ENCODE measurements around the gene LRP1. TPM values are rescaled to one million over a fixed set of nuclear protein-coding genes. Genes with fewer than 3 reads are reported as not detected.
A peak's percentile ranks its signal among the peaks of the same experiment; 100 is the strongest.

Gene LRP1
- total and polyA plus RNA-seq, 2 of the 13 experiments (the other 11 are each of a cell fraction or from before 2014, with no cell fraction given): 14.7 to 30.8 TPM

DNA sequence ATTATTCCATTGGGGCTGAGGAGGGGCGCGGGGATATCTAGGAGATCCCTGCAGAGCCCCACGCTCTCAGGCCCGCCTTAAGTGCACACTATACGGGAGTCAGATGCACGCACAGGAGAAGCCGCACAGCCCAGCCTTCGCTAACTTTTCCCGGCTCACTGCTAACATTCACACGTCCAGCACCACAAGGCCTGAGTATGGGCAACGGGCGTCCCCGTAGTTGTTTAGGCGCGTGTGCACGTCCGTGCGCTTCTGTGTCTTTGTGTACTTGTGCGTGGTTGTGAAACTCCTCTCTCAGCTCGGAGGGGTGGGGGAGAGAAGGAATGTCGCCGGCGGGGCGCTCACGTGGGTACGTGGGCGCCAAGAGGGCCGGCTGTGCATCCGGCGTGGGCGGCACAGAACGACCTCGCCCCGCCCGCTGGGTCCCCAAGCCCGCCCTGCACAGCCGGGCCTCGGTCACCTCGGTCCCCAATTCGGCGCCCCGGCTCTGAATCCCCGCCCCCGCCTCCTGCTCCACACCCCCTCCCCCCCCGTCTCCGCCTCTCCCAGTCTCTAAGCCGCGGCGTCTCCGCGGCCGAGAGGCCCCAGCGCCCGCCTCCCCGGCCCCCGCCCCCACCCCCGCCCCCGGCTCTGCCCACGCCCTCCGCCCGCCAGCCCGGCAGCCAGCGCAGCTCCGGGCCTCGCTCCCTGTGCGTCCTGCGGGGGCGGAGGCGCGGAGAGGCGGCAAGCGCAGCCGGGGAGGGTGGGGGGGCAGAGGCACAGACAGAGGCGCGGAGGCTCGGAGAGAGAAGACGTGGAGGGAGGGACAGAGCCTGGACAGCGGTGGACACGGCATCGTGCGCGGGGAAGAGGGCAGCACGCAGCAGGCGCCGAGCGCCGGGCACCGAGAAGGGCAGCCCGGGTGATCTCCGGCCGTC is 39.7 kb upstream of the LRP1 start, which contains the start of gene NAB2 (continued):
- TF ChIP-seq, protein P1, sequence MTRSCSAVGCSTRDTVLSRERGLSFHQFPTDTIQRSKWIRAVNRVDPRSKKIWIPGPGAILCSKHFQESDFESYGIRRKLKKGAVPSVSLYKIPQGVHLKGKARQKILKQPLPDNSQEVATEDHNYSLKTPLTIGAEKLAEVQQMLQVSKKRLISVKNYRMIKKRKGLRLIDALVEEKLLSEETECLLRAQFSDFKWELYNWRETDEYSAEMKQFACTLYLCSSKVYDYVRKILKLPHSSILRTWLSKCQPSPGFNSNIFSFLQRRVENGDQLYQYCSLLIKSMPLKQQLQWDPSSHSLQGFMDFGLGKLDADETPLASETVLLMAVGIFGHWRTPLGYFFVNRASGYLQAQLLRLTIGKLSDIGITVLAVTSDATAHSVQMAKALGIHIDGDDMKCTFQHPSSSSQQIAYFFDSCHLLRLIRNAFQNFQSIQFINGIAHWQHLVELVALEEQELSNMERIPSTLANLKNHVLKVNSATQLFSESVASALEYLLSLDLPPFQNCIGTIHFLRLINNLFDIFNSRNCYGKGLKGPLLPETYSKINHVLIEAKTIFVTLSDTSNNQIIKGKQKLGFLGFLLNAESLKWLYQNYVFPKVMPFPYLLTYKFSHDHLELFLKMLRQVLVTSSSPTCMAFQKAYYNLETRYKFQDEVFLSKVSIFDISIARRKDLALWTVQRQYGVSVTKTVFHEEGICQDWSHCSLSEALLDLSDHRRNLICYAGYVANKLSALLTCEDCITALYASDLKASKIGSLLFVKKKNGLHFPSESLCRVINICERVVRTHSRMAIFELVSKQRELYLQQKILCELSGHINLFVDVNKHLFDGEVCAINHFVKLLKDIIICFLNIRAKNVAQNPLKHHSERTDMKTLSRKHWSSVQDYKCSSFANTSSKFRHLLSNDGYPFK (CRISPR knock-in tag; IDR thresholded peaks at IDR 0.05; ENCODE audit: borderline replicate concordance): peak; percentile 51; the same call in 1 of the 2 replicates
- TF ChIP-seq MTF1 (CRISPR knock-in tag; IDR thresholded peaks at IDR 0.05) (peak; percentile 78; the same call in 1 of the 2 replicates), LCORL (IDR thresholded peaks at IDR 0.05) (no peak), LCORL (CRISPR knock-in tag; IDR thresholded peaks at IDR 0.05) (peak; percentile 77; the same call in 1 of the 2 replicates), ZBTB38 (CRISPR knock-in tag; IDR thresholded peaks at IDR 0.05) (0 out of 2 replicates have a peak, but pooled peaks have one; percentile 28), ZNF253 (CRISPR knock-in tag; IDR thresholded peaks at IDR 0.05; ENCODE audit: borderline replicate concordance) (peak; percentile 55; the same call in 1 of the 2 replicates), ZNF431 (CRISPR knock-in tag; IDR thresholded peaks at IDR 0.05; ENCODE audit: borderline replicate concordance, low read depth) (peak; percentile 72; the same call in 1 of the 2 replicates), ELF1 (CRISPR knock-in tag; IDR thresholded peaks at IDR 0.05) (0 out of 2 replicates have a peak, but pooled peaks have one; percentile 28), HOXA5 (CRISPR knock-in tag; IDR thresholded peaks at IDR 0.05) (peak; percentile 82), PITX1 (CRISPR knock-in tag; IDR thresholded peaks at IDR 0.05) (peak; percentile 29; the same call in 1 of the 2 replicates), ONECUT2 (CRISPR knock-in tag; IDR thresholded peaks at IDR 0.05) (peak; percentile 9; the same call in 1 of the 2 replicates), TRIM24 (CRISPR knock-in tag; IDR thresholded peaks at IDR 0.05) (no peak), GPN1 (CRISPR knock-in tag; IDR thresholded peaks at IDR 0.05; ENCODE audit: borderline replicate concordance) (no peak), HOXA3 (CRISPR knock-in tag; IDR thresholded peaks at IDR 0.05) (peak; percentile 91), ZNF282 (IDR thresholded peaks at IDR 0.05; ENCODE audit: partially characterized antibody) (no peak), RBM39 (IDR thresholded peaks at IDR 0.05; ENCODE audit: low read depth, low read length, poor library complexity, severe bottlenecking) (no peak), HDAC2 (CRISPR knock-in tag; IDR thresholded peaks at IDR 0.05) (peak; percentile 78), SAP130 (CRISPR knock-in tag; IDR thresholded peaks at IDR 0.05; ENCODE audit: low read depth) (peak; percentile 81), KLF13 (CRISPR knock-in tag; IDR thresholded peaks at IDR 0.05) (0 out of 2 replicates have a peak, but pooled peaks have one; percentile 44)
- TF ChIP-seq, protein P2, sequence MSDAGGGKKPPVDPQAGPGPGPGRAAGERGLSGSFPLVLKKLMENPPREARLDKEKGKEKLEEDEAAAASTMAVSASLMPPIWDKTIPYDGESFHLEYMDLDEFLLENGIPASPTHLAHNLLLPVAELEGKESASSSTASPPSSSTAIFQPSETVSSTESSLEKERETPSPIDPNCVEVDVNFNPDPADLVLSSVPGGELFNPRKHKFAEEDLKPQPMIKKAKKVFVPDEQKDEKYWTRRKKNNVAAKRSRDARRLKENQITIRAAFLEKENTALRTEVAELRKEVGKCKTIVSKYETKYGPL (CRISPR knock-in tag; IDR thresholded peaks at IDR 0.05): peak; percentile 72; the same call in 1 of the 2 replicates
- TF ChIP-seq, protein P3, sequence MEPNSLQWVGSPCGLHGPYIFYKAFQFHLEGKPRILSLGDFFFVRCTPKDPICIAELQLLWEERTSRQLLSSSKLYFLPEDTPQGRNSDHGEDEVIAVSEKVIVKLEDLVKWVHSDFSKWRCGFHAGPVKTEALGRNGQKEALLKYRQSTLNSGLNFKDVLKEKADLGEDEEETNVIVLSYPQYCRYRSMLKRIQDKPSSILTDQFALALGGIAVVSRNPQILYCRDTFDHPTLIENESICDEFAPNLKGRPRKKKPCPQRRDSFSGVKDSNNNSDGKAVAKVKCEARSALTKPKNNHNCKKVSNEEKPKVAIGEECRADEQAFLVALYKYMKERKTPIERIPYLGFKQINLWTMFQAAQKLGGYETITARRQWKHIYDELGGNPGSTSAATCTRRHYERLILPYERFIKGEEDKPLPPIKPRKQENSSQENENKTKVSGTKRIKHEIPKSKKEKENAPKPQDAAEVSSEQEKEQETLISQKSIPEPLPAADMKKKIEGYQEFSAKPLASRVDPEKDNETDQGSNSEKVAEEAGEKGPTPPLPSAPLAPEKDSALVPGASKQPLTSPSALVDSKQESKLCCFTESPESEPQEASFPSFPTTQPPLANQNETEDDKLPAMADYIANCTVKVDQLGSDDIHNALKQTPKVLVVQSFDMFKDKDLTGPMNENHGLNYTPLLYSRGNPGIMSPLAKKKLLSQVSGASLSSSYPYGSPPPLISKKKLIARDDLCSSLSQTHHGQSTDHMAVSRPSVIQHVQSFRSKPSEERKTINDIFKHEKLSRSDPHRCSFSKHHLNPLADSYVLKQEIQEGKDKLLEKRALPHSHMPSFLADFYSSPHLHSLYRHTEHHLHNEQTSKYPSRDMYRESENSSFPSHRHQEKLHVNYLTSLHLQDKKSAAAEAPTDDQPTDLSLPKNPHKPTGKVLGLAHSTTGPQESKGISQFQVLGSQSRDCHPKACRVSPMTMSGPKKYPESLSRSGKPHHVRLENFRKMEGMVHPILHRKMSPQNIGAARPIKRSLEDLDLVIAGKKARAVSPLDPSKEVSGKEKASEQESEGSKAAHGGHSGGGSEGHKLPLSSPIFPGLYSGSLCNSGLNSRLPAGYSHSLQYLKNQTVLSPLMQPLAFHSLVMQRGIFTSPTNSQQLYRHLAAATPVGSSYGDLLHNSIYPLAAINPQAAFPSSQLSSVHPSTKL (CRISPR knock-in tag; IDR thresholded peaks at IDR 0.05): peak; percentile 78
- TF ChIP-seq, protein P4, sequence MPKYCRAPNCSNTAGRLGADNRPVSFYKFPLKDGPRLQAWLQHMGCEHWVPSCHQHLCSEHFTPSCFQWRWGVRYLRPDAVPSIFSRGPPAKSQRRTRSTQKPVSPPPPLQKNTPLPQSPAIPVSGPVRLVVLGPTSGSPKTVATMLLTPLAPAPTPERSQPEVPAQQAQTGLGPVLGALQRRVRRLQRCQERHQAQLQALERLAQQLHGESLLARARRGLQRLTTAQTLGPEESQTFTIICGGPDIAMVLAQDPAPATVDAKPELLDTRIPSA (CRISPR knock-in tag; IDR thresholded peaks at IDR 0.05; ENCODE audit: borderline replicate concordance): no peak

Measured in HepG2 (cell line).